Esophagus muscularis mucosa (tissue), 4 donors: ENCODE measurements around the gene MAN2A1. TPM values are rescaled to one million over a fixed set of nuclear protein-coding genes. Genes with fewer than 3 reads are reported as not detected.

Source experiments
- DNase-seq: peaks from one replicate; pipeline ENCODE4 v3.0.0-alpha.2; 2017; ENCODE audit errors: extremely low spot score
- H3K27ac ChIP-seq, 4 donors: fragments of 200-600 bp; sonication (generic); replicated peaks in 1 of 4; 1 replicate in 3 of 4; 2 replicates in 1 of 4; pipeline ENCODE4 v1.5.1; 2016 to 2019; ENCODE audit warnings: mild to moderate bottlenecking in 1 of 4
- H3K27me3 ChIP-seq, 4 donors: fragments of 200-600 bp; sonication (generic); one replicate each; pipeline versions ENCODE4 v1.5.1 to v1.6.0; 2016 to 2019
- H3K36me3 ChIP-seq, 4 donors: fragments of 200-600 bp; sonication (generic); one replicate each; pipeline ENCODE4 v1.5.1; 2016 to 2019
- H3K4me1 ChIP-seq, 4 donors: fragments of 200-600 bp; sonication (generic); one replicate each; pipeline ENCODE4 v1.5.1; 2016 to 2019
- H3K4me3 ChIP-seq, 4 donors: fragments of 200-600 bp; sonication (generic); 1 replicate in 2 of 4; 2 replicates in 2 of 4; pipeline ENCODE4 v1.5.1; 2016 to 2019; ENCODE audit warnings: mild to moderate bottlenecking in 4 of 4, moderate library complexity in 1 of 4
- H3K9me3 ChIP-seq, 4 donors: fragments of 200-600 bp; sonication (generic); 1 replicate in 3 of 4; 2 replicates in 1 of 4; pipeline ENCODE4 v1.5.1; 2016 to 2019
- EP300 ChIP-seq: sonication (generic); formaldehyde crosslinking; IDR thresholded peaks from one replicate; pipeline ENCODE4 v1.6.1; 2017; ENCODE audit warnings: antibody characterized with exemption
- POLR2A ChIP-seq: fragments of 450-650 bp; IDR thresholded peaks from one replicate; pipeline ENCODE4 v1.6.1; 2017; ENCODE audit warnings: antibody characterized with exemption, moderate library complexity, mild to moderate bottlenecking, low read depth
- POLR2AphosphoS5 ChIP-seq, 2 donors: sonication (generic); formaldehyde crosslinking; IDR thresholded peaks; one replicate each; pipeline ENCODE4 v1.6.1; 2017; ENCODE audit warnings: antibody characterized with exemption in 2 of 2
- WGBS: methylation state at CpG from one replicate; pipeline ENCODE4 v1.1.5; 2018; 5-methylcytosine and 5-hydroxymethylcytosine counted together
- intact Hi-C: fragments of 100-400 bp; cut with DNase I; formaldehyde crosslinking; loops from one replicate; pipeline ENCODE4 v1.15.1; 2023
- total RNA-seq, 4 donors: library from RNA; depleted of rRNA; stranded (reverse); fragments of >200 nt; gene quantifications; one replicate each; pipeline versions ENCODE4 v1.1.0 to v1.2.1, GENCODE V29; 2016
- TF ChIP-seq, protein P1 (sequence below), 3 experiments: fragments of 200-600 bp in 2 of 3; fragments of 450-650 bp in 1 of 3; sonication (generic) in 2 of 3; IDR thresholded peaks; one replicate each; pipeline ENCODE4 v1.5.1; 2017 to 2019; ENCODE audit warnings: antibody characterized with exemption in 3 of 3, mild to moderate bottlenecking in 2 of 3, moderate library complexity in 1 of 3

Gene MAN2A1
- total RNA-seq, 4 donors from 2014 or later = 22.3 to 29.5 (median 27.4) TPM

DNA sequence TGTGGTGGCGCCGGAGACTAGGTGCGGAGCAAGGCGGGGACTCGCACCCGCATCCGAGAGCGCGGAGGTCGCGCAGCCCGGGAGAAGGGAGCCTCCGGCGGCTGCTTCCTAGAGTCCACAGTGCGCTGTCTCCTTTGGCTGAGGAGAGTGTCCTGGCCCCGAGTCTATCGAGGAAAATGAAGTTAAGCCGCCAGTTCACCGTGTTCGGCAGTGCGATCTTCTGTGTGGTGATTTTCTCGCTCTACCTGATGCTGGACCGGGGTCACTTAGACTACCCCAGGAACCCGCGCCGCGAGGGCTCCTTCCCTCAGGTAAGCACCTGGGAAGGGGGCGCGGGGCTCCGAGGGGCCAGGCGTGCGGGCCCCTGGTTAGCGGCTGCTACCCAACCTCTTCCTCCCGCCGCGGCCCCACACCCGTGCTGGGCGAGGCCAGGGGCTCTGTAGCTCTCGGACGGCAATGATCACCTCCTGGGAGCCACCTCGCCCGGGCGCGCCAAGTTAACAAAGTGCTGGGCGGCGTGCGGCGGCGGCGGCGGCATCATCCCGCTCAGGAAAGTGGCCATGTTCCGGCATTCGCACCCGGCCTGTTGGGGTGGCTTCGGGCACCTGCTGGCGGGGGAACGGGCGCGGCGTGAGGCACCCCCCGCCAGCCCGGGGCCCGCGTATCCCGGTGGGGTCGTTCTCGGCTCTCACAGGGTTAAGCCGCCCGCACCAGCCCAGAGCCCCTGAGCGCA, 681 bp downstream of the MAN2A1 start:
- Histone ChIP-seq H3K27me3 (no peaks in the 10 kb centered on the region), H3K36me3 (no peaks in the 10 kb centered on the region), H3K4me3 (peak overlapping the region; percentile 85 to 95 (median 90)), H3K9me3 (peaks cover 0 to 8% (median 2%) of the 10 kb centered on the region in 4 donors), H3K27ac (peak overlapping the region; percentile 94 to 98 (median 97)), H3K4me1 (peaks cover 32 to 43% (median 42%) of the 10 kb centered on the region in 4 donors)
- intact Hi-C loops = loop anchor here (10.0 kb wide), 2 partner anchors 216 to 934 kb away; no protein-coding TSS in a partner anchor
- under 1% methylated on average over 40 of the region's 71 CpGs for WGBS
- DNase-seq = no peak
- TF ChIP-seq POLR2A (no peak), POLR2AphosphoS5 (IDR thresholded peaks at IDR 0.05) (no peak), EP300 (no peak)
- TF ChIP-seq, protein P1, sequence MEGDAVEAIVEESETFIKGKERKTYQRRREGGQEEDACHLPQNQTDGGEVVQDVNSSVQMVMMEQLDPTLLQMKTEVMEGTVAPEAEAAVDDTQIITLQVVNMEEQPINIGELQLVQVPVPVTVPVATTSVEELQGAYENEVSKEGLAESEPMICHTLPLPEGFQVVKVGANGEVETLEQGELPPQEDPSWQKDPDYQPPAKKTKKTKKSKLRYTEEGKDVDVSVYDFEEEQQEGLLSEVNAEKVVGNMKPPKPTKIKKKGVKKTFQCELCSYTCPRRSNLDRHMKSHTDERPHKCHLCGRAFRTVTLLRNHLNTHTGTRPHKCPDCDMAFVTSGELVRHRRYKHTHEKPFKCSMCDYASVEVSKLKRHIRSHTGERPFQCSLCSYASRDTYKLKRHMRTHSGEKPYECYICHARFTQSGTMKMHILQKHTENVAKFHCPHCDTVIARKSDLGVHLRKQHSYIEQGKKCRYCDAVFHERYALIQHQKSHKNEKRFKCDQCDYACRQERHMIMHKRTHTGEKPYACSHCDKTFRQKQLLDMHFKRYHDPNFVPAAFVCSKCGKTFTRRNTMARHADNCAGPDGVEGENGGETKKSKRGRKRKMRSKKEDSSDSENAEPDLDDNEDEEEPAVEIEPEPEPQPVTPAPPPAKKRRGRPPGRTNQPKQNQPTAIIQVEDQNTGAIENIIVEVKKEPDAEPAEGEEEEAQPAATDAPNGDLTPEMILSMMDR (IDR thresholded peaks at IDR 0.05) = no peak

DNA sequence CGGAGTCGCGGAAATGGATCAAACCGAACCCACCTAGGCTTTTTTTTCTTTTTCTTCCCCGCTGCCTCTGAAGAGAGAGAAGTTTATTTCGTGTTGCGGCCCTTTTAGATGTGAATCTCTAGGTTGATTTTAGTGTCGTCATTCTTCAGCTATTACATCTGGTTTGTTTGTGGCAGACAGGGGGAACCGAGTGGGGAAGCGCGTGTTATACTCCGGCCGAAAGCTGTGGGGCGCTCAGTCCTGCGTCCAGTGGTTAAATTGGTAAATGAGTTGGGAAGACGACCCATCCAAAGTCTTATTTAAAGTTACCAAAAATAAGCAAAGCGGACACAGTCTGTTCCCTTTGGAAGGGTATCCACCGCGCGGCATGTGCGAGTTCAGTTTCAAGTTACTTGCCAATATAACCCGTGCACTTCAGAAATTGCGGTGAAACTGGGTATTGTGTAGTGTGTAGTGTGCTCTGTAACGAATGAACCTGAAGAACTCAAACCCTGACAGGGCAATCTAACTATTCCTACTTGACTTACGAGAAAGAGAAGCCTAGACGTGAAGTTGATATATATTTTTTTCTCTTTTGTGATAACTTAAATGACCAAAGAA, 1.3 kb downstream of the MAN2A1 start:
- TF ChIP-seq EP300 = no peak
- peak in 1 of 2 donors; percentile 52 for TF ChIP-seq POLR2AphosphoS5 (IDR thresholded peaks at IDR 0.05)
- TF ChIP-seq, protein P1 (IDR thresholded peaks at IDR 0.05) = peak; percentile 84 to 90 (median 85)
- Histone ChIP-seq H3K36me3 (no peaks in the 10 kb centered on the region), H3K4me3 (peak overlapping the region; percentile 85 to 95 (median 90)), H3K4me1 (peaks cover 37 to 50% (median 47%) of the 10 kb centered on the region in 4 donors), H3K27ac (peak overlapping the region; percentile 94 to 98 (median 97)), H3K9me3 (peaks cover 0 to 8% (median 2%) of the 10 kb centered on the region in 4 donors), H3K27me3 (no peaks in the 10 kb centered on the region)
- DNase-seq = peak; percentile 94
- intact Hi-C loops = loop anchor here (10.0 kb wide), 2 partner anchors 216 to 934 kb away; no protein-coding TSS in a partner anchor
- WGBS = 4% methylated on average over 26 of the region's 26 CpGs

DNA sequence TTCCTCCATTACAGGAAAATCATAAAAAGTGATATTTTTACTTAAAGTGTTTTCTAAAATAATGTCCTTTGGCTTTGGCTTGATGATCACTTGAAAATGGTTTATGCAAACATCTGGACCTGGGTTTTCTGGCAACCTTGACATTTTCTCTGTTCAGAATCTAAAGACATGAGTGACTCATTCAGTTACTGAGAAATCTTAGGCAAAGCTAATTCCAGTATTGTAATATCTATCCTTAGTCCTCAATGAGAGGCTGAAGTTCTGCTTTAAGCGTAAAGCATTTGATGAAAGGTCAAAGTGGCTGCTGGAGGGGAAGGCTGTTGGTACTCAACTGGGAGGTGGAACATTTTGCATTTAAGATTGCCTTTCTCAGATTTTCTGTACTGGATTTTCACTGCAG, 2.3 kb downstream of the MAN2A1 start:
- WGBS = 80% methylated on average over 1 of the region's 1 CpG
- no peak overlapping the region for H3K27ac ChIP-seq
- H3K4me1 ChIP-seq = peaks cover 37 to 57% (median 51%) of the 10 kb centered on the region in 4 donors
- no peaks in the 10 kb centered on the region for H3K27me3 ChIP-seq
- TF ChIP-seq EP300 = no peak
- TF ChIP-seq POLR2A = no peak
- TF ChIP-seq, protein P1 (IDR thresholded peaks at IDR 0.05) = no peak
- TF ChIP-seq POLR2AphosphoS5 (IDR thresholded peaks at IDR 0.05) = no peak
- intact Hi-C loops = loop anchor here (10.0 kb wide), 2 partner anchors 217 to 933 kb away; no protein-coding TSS in a partner anchor
- peak overlapping the region in 3 of 4 donors; percentile 85 to 94 (median 86) for H3K4me3 ChIP-seq
- no peaks in the 10 kb centered on the region for H3K36me3 ChIP-seq
- H3K9me3 ChIP-seq = peaks cover 0 to 8% (median 2%) of the 10 kb centered on the region in 4 donors
- no peak for DNase-seq

DNA sequence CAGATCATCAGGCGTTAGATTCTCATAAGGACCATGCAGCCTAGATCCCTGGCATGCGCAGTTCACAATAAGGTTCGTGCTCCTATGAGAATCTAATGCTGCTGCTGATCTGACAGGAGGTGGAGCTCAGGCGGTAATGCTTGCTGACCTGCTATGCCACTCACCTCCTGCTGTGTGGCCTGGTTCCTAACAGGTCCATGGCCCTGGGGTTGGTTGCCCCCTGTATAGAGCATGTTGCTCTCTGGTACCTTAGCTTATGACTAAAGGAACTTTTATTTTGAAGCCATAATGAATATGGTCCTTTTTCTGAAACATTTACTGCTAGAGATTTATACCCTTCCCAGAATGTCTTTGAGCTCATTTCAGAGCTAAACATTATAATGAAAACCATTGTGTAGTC, 3.1 kb downstream of the MAN2A1 start:
- Histone ChIP-seq H3K4me1 (peaks cover 37 to 64% (median 51%) of the 10 kb centered on the region in 4 donors), H3K4me3 (no peak overlapping the region), H3K36me3 (no peaks in the 10 kb centered on the region), H3K9me3 (peaks cover 0 to 7% (median 2%) of the 10 kb centered on the region in 4 donors), H3K27ac (no peak overlapping the region), H3K27me3 (no peaks in the 10 kb centered on the region)
- intact Hi-C loops = loop anchor here (10.0 kb wide), 2 partner anchors 218 to 932 kb away; no protein-coding TSS in a partner anchor
- 100% methylated on average over 1 of the region's 4 CpGs for WGBS
- TF ChIP-seq EP300 (no peak), POLR2A (no peak), POLR2AphosphoS5 (IDR thresholded peaks at IDR 0.05) (no peak)
- TF ChIP-seq, protein P1 (IDR thresholded peaks at IDR 0.05) = no peak
- DNase-seq = no peak
